Inflammatory macrophage treated with lipopolysaccharide for 4 hours (primary cell): ENCODE measurements around the gene CDK12.
"Not testable (repeated sequence)": the region's sequence is repeated elsewhere in the genome, so short reads cannot be mapped to it uniquely, and the experiment has no call there.

ENCODE experiments used
- DNase-seq: peaks from one replicate; pipeline ENCODE4 v3.0.0-alpha.2; 2020

The CDK12 gene

DNA sequence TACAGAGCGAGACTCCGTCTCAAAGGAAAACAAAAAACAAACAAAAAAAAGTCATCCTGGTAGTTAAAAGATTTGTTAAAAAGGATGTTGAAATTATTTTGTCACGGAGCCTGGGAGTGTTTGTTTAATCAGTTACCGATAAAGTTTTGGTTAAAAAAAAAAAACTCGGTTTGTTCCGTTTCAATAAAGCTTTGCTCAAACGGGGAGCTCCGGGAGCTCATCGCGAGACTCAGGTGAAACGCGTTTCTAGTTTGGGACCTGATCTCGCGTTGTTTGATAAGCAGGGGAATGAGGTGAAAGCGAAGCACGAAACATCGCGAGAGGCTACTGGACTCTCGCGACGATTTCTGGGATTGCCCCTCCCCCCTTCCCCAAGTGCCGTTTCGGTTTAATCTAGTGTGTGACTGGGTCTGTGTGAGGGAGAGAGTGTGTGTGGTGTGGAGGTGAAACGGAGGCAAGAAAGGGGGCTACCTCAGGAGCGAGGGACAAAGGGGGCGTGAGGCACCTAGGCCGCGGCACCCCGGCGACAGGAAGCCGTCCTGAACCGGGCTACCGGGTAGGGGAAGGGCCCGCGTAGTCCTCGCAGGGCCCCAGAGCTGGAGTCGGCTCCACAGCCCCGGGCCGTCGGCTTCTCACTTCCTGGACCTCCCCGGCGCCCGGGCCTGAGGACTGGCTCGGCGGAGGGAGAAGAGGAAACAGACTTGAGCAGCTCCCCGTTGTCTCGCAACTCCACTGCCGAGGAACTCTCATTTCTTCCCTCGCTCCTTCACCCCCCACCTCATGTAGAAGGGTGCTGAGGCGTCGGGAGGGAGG lies at the start of gene CDK12:
Gene CDK12, plus strand, starts transcription at position 374 of the 813 bp plus-strand sequence. CDS start 586 bp downstream, outside the sequence.
- peak; percentile 99 for DNase-seq

DNA sequence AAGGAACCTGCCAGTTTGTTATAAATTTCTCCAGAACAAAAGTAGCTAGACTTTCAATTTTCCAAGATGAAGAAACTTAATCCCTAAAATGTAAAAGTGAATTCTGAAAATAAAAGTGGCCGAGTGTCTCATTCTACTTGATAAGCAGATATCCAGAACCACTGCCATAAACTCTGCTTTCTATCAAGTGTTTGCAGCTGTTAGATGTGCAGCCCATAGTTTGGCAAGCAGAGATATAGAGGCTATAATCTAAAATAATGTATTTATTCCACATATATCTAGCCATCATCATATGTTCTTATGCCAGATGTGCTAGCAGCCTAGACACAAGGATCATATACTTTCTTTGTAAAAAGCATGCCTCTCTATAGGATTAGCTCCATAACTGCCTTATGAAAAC lies 45.1 kb upstream of the CDK12 start:
- no peak for DNase-seq

DNA sequence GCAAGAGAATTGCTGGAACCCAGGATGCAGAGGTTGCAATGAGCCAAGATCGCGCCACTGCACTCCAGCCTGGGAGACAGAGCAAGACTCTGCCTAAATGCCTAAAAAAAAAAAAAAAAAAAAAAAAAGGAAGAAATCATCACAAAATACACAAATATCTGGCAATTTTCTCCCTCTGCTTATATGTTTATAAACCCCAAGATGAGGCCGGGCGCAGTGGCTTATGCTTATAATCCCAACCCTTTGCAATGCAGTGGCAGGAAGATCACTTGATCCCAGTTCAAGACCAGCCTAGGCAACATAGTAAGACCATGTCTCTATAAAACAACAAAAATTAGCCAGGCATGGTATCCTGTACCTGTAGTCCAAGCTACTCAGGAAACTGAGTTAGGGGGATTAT lies 31.7 kb upstream of the CDK12 start:
- no peak for DNase-seq

DNA sequence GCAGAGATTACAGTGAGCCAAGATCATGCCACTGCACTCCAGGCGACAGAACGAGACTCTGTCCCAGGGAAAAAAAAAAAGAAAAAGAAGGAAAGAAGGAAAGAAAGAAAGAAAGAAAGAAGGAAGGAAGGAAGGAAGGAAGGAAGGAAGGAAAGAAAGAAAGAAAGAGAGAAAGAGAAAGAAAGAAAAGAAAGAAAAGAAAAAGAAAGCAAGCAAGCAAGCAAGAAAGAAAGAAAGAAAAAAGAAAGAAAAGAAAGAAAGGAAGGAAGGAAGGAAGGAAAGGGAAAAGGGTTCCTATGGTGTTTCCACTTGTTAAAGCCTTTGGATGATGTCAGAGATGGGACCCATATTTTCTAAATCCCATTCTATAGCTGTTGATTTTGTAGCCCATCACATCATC lies 21.4 kb upstream of the CDK12 start:
- DNase-seq: not testable (repeated sequence)

DNA sequence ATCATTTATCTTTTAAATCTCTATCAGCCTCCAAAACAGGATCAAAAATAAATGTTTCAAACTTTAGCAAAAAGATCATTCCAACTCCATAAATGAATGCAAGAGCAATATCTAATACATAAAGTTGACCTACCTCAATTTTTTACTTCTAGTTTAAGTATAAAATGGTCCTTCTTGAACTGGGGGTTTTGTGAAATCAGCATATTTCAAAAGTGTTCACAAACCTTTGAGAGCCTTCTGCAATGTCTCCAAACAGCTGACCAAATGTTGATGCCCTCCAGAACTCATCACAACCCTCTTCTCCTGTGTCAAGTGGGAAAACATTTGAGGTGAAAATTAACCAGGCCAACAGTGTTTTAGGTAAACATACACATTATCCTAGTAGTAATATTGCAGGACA lies 18.0 kb upstream of the CDK12 start:
- DNase-seq: no peak

DNA sequence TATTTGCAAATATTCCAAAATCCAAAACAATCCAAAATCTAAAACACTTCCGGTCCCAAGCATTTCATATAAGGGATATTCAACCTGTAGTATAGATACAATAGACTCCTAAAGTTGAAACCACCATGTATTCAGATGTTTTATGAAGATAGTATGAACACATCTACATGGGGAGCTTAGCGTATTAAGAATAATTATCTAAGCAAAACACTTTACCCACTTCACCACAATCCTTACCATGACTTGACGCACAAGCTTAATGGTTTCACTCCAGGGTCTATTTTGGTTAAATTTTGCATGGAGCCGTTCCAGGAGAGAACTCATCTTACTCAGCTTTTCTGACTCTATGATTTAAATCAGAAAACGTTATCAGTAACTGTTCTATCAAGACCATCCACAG lies 13.7 kb upstream of the CDK12 start:
- no peak for DNase-seq

DNA sequence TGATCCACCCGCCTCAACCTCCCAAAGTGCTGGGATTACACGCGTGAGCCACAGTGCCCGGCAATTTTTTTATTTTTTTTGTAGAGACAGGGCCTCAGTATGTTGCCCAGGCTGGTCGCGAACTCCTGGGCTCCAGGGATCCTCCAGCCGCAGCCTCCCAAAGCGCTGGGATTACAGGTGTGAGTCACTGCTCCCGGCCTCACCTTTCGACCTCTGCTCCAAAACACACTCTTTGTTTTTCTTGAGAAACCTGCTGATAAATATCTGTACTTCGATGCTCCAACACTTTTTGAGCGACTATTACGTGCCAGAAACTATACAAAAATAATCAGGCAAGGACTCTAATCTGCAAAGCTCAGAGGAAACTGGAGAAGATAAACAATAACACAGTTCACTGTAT lies 11.2 kb upstream of the CDK12 start:
- no peak for DNase-seq

DNA sequence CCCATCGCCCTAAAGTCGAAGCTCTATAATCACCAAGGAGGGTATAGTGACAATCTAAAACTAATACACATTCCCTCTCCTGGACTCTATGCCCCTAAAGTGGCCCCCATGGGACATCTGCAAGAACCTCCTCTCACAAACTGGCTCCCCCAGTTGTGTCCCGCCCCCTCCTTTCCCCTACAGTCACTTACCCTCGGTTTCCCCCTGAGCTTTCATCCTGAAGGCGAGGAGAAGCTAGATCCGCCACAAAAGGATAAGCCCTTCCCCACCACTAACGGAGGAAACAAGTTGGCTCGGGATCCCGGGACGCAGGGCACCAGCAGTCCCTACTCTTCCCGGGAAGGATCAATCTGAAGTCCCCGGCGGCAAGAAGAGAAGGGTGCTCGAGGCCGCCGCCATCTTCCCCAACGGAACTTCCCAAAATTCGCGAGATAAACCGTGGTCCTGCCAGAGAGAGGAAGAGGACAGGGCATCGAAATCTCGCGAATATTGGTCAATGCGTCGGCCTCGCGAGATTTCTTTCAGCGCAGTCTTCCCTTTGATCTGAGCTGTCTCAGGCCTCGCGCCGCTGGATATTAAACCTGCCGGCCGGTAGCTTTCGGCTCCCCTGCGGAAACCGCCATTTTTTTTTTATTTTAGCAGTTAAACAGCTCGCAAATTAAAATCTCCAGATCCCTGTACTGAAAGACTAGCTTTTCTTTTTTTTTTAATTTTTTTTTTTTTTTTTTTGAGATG lies 10.3 kb upstream of the CDK12 start, which contains the start of gene MED1:
Gene MED1, minus strand, starts transcription at position 417 of the 735 bp plus-strand sequence. Its CDS starts 201 bp downstream, at position 216.
- peak; percentile 98 for DNase-seq

DNA sequence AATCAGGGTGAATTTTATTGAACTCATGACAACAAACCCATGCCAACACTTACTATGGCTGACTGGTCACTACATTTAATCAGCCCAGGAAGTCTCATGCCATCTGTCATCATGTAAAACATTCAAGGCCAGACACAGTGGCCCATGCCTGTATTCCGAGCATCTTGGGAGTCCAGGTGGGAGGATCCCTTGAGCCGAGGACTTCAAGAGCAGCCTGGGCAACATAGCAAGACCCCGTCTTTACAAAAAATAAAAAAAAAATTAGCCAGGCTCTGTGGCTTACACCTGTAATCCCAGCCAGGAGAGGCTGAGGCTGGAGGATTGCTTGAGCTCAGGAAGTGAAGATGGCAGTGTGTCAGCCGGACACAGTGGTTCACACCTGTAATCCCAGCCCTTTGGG lies 5.4 kb upstream of the CDK12 start:
- no peak for DNase-seq

DNA sequence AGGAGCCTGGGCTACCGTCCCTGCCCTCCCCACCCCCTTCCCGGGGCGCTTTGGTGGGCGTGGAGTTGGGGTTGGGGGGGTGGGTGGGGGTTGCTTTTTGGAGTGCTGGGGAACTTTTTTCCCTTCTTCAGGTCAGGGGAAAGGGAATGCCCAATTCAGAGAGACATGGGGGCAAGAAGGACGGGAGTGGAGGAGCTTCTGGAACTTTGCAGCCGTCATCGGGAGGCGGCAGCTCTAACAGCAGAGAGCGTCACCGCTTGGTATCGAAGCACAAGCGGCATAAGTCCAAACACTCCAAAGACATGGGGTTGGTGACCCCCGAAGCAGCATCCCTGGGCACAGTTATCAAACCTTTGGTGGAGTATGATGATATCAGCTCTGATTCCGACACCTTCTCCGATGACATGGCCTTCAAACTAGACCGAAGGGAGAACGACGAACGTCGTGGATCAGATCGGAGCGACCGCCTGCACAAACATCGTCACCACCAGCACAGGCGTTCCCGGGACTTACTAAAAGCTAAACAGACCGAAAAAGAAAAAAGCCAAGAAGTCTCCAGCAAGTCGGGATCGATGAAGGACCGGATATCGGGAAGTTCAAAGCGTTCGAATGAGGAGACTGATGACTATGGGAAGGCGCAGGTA lies 762 bp downstream of the CDK12 start:
- peak; percentile 39 for DNase-seq

DNA sequence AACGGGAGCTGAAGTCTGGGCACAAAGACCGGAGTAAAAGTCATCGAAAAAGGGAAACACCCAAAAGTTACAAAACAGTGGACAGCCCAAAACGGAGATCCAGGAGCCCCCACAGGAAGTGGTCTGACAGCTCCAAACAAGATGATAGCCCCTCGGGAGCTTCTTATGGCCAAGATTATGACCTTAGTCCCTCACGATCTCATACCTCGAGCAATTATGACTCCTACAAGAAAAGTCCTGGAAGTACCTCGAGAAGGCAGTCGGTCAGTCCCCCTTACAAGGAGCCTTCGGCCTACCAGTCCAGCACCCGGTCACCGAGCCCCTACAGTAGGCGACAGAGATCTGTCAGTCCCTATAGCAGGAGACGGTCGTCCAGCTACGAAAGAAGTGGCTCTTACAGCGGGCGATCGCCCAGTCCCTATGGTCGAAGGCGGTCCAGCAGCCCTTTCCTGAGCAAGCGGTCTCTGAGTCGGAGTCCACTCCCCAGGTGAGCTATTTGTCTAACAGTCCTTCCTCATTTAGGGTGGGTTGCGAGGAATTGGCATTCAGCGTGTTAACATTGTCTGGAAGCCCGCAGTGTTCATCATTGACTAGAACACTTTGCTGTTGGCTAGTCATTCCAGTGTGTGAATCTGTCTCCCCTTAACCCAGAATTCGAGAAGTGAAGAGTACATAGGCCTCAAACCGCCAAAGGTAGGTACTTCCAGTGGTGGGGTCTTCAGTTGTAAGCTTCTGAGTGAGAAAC lies 1.5 kb downstream of the CDK12 start:
- DNase-seq: peak; percentile 64

DNA sequence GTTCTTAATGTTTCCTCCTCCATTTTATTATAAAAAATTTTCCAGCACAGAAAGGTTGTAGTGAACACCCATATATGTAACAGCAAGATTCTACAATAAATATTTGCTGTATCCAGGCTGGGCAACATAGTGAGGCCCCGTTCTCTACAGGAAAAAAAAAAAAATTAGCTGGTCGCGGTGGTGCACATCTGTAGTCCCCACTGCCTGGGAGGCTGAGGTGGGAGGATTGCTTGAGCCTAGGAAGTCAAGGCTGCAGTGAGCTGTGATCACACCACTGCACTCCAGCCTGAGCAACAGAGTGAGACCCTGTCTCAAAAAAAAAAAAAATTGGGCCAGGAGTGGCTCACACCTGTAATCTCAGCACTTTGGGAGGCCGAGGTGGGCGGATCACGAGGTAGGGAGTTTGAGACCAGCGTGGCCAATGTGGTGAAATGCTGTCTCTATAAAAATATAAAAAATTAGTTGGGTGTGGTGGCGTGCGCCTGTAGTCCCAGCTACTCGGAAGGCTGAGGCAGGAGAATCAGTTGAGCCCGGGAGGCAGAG lies 3.4 kb downstream of the CDK12 start:
- not testable (repeated sequence) for DNase-seq

DNA sequence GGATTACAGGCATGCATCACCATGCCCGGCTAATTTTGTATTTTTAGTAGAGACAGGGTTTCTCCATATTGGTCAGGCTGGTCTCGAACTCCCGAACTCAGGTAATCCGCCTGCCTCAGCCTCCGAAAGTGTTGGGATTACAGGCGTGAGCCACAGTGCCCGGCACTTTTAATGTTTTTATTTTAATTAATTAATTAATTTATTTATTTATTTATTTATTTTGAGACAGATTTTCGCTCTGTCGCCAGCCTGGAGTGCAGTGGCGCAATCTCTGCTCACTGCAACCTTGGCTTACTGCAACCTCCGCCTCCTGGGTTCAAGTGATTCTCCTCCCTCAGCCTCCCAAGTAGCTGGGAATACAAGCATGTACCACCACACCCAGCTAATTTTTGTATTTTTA lies 7.3 kb downstream of the CDK12 start:
- DNase-seq: not testable (repeated sequence)

DNA sequence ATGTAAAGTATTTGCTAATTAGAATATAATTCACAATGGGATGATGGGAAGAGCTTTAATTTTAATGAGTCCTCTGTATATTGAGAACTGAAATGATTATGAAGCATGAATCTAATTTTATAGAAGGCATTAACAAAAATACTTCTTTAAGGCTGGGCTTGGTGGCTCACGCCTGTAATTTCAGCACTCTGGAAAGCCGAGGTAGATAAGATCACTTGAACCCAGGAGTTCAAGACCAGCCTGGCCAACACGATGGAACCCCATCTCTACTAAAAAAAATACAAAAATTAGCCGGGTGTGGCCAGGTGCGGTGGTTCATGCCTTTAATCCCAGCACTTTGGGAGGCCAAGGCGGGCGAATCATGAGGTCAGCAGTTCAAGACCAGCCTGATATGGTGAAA lies 12.0 kb downstream of the CDK12 start:
- DNase-seq: no peak

DNA sequence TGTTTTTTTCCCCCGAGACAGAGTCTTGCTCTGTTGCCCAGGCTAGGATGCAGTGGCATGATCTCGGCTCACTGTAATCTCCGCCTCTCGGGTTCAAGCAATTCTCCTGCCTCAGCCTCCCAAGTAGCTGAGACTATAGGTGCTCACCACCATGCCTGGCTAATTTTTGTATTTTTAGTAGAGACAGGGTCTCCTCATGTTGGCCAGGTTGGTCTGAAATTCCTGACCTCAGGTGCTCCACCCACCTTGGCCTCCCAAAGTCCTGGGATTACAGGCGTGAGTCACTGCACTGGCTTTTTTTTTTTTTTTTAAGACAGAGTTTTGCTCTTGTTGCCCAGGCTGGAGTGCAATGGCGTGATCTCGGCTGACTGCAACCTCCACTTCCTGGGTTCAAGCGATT lies 18.3 kb downstream of the CDK12 start:
- DNase-seq: not testable (repeated sequence)

DNA sequence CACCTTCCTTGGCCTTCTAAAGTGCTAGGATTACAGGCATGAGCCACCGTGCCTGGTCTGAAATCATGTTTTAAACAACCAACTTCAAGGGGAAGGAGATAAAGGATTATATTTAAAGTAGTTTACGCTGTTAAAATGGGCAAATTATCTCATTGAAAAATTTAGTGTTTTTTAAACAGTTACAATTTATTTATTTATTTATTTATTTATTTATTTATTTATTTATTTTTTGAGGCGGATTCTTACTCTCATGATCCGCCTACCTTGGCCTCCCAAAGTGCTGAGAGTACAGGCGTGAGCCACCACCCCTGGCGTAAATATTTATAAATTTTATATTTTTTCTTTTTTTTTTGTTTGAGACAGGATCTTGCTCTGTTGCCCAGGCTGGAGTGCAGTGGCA lies 22.2 kb downstream of the CDK12 start:
- no peak for DNase-seq

DNA sequence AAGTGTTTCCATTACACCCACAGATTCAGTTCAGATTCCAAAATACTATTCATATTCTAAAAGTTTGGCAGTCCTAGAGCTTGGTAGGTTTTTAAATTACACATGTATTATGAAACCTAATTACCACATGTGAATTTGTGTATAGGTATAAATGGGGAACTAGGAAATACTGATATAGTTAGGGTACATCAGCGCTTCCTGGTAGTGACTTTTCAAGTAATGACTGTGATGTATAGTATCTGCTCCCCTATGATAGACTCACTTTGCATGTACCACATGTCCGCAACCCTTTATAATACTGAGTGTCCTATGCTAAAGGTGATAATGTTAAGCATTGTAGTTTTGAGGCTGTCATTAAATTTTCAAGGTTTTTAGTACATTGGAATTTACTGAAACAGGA lies 22.9 kb downstream of the CDK12 start:
- DNase-seq: no peak

DNA sequence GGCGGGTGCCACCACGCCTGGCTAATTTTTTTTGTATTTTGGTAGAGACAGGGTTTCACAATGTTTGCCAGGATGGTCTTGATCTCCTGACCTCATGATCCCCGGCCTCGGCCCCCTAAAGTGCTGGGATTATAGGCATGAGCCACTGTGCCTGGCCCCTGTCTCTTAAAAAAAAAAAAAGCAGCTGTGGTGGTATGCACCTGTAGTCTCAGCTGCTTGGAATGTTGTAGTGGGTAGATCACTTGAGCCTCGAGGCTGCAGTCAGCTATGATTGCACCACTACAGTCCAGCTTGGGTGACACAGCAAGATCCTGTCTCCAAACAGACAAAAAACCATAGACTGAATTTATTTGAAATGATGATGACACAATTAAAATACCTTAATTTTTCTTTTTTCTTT lies 24.3 kb downstream of the CDK12 start:
- DNase-seq: no peak

DNA sequence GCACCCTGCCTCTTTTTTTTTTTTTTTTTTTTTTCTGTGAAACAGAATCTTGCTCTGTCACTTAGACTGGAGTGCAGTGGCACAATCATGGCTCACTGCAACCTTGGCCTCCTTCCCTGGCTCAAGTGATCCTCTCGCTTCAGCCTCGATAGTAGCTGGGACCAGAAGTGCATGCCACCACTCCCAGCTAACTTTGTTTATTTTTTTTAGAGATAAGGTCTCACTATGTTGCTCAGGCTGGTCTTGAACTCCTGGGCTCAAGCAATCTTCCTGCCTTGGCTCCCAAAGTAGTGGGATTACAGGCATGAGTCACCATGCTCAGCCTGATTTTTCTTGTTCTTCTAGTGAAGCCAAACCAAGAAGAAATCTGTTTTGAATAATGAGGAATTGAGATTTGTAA lies 25.0 kb downstream of the CDK12 start:
- no peak for DNase-seq

DNA sequence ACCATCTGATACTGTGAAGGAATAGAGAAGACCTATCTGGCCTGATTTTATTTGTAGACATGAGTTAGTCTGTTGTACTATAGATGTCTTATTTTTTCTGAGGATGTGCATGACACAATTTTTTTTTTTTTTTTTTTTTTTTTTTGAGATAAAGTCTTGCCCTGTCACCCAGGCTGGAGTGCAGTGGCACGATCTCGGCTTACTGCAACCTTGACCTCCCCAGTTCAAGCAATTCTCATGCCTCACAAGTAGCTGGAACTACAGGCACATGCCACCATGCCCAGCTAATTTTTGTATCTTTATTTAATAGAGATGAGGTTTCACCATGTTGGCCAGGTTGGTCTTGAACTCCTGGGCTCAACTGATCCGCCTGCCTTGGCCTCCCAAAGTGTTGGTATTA lies 26.2 kb downstream of the CDK12 start:
- DNase-seq: not testable (repeated sequence)

DNA sequence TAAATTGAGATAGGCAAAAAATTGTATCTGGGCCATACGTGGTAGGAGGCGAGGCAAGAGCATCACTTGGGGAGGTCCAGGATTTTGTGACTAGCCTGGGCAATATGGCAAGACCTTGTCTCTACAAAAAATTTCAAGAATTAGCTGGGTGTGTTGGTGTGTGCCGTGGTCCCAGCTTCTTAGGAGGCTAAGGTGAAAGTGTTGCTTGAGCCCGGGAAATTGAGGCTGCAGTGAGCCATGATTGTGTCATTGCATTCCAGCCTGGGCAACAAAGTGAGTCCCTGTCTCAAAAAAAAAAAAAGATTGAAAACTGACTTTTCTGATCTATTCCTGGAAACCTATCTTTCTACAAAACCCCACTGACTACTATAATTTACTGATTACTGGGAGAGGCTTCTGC lies 26.7 kb downstream of the CDK12 start:
- DNase-seq: no peak

DNA sequence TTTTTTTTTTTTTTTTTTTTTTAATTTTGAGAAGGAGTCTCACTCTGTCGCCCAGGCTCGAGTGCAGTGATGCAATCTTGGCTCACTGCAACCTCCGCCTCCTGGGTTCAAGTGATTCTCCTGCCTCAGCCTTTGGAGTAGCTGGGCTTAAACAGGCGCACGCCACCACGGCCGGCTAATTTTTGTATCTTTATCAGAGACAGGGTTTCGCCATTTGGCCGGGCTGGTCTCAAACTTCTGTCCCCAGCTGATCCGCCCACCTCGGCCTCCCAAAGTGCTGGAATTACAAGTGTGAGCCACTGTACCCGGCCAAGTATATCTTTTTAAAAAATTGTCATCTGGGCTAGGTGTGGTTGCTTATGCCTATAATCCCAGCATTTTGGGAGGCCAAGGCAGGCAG lies 35.6 kb downstream of the CDK12 start:
- DNase-seq: not testable (repeated sequence)

DNA sequence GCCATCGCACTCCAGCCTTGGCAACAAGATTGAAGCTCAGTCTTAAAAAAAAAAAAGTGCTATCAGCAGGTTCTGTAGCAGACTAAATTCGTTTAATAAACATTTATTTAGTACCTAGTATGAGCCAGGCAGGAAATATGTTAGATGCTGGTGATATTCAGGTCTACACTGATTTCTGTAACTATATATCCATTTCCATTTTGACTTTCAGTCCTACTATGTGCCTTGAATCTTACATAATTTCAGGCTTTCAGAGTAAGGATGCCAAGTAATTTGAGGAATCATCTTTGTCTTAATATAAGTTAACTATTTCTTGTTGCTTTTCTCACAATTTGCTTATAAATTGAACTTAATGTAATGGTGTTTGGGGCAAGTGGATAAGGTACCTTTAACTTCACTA lies 46.2 kb downstream of the CDK12 start:
- no peak for DNase-seq
